Lower leg skin (tissue), 3 donors: ENCODE data around the gene FBXO2.

Experiments
- POLR2A ChIP-seq, 2 donors: fragments of 450-650 bp; IDR thresholded peaks; one replicate each; pipeline ENCODE4 v1.6.1; 2016 to 2017; ENCODE audit warnings: antibody characterized with exemption in 2 of 2, mild to moderate bottlenecking in 1 of 2, moderate library complexity in 1 of 2
- TF ChIP-seq, protein P1 (sequence below), 3 donors: fragments of 450-650 bp; IDR thresholded peaks; one replicate each; pipeline ENCODE4 v1.5.1; 2016; ENCODE audit warnings: antibody characterized with exemption in 3 of 3, mild to moderate bottlenecking in 3 of 3, moderate library complexity in 2 of 3

DNA sequence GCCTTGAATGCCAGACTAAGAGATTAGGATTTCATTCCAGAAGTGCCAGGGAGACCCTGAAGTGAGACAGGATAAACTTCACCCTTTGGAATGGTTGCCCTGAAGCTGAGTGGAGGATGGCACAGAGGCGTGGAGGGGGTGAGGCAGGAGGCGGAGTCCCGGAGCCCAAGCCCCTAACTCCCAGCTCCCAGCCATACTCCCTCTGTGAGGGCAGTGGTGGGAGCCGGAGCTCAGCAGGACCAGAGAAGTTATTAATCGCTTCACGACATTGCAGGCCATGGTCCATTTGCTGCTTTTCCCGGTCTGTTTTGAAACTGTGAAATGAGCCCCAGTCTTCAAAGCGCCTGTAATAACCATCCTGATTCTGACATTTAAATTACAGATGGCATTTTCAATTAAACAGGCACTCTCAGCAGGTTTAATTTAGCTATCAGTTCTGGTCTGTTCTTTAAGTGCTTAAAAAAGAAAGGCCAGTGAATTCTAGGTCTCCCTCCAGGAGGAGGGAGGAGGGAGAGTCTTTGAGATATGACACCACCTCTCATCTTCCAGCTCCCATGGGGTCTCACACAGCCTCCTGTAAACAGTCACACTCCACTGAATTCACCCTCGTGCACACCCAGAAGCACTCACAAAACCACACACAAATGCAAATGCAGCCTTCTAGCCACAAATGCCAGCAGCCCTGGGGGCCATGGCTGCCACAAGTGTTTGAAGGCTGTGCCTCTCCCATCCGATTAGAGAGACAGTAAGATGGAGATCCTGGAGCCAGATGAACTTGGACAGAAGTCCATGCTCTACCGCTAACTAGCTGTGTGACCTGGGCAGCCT is 19.6 kb downstream of the FBXO2 start:
- TF ChIP-seq, protein P1, sequence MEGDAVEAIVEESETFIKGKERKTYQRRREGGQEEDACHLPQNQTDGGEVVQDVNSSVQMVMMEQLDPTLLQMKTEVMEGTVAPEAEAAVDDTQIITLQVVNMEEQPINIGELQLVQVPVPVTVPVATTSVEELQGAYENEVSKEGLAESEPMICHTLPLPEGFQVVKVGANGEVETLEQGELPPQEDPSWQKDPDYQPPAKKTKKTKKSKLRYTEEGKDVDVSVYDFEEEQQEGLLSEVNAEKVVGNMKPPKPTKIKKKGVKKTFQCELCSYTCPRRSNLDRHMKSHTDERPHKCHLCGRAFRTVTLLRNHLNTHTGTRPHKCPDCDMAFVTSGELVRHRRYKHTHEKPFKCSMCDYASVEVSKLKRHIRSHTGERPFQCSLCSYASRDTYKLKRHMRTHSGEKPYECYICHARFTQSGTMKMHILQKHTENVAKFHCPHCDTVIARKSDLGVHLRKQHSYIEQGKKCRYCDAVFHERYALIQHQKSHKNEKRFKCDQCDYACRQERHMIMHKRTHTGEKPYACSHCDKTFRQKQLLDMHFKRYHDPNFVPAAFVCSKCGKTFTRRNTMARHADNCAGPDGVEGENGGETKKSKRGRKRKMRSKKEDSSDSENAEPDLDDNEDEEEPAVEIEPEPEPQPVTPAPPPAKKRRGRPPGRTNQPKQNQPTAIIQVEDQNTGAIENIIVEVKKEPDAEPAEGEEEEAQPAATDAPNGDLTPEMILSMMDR (IDR thresholded peaks at IDR 0.05) = no peak
- TF ChIP-seq POLR2A (IDR thresholded peaks at IDR 0.05) = no peak
